A549 (cell line): Measurements from ENCODE around the gene ZNRF3. TPM values are rescaled to one million over a fixed set of nuclear protein-coding genes. Genes with fewer than 3 reads are reported as not detected.
"Not testable (repeated sequence)": the region's sequence is repeated elsewhere in the genome, so short reads cannot be mapped to it uniquely, and the experiment has no call there.

ENCODE experiments used
- ATAC-seq, 2 experiments: fragments of 200-7000 bp in 1 of 2; fragments of >200 bp in 1 of 2; cut with Nextera tagmentation in 1 of 2; cut with Tn5 transposase in 1 of 2; 3 replicates each; pipeline versions ENCODE4 v1.8.0 to v1.9.1; 2018 to 2020; ENCODE audit warnings: mild to moderate bottlenecking in 1 of 2, moderate library complexity in 1 of 2
- CTCF ChIA-PET: fragments of 300-600 bp; sonication (Branson Sonifier 250); formaldehyde crosslinking; extraction: SDS; loops from one replicate; lab custom pipeline; 2021; ENCODE audit warnings: antibody characterized with exemption, inconsistent platforms; lab: Yijun Ruan, JAX
- POLR2A ChIA-PET: fragments of 350-600 bp; formaldehyde crosslinking; extraction: SDS; loops from one replicate; lab custom pipeline; 2021; ENCODE audit warnings: antibody characterized with exemption, inconsistent platforms; lab: Yijun Ruan, JAX
- DNase-seq, 2 experiments: peaks; one replicate each; pipeline versions ENCODE4 v3.0.0 to v3.0.0-alpha.2; 2011 to 2016; ENCODE audit warnings: low read depth in 1 of 2, low spot score in 1 of 2
- FAIRE-seq: peaks from 2 replicates; lab custom pipeline; 2011; peaks lifted over from hg19 to GRCh38; lab: Jason Lieb, UNC
- H3K27ac ChIP-seq, 2 experiments: fragments of >200 bp; sonication (Bioruptor Twin); formaldehyde crosslinking; 3 replicates each; pipeline ENCODE4 v1.5.1; 2016 to 2017
- H3K4me1 ChIP-seq: fragments of >200 bp; sonication (Bioruptor Twin); formaldehyde crosslinking; 3 replicates; pipeline ENCODE4 v1.6.1; 2016
- H3K4me2 ChIP-seq: fragments of >200 bp; sonication (Bioruptor Twin); formaldehyde crosslinking; 3 replicates; pipeline ENCODE4 v1.6.1; 2016
- H3K4me3 ChIP-seq: fragments of >200 bp; sonication (Bioruptor Twin); formaldehyde crosslinking; 3 replicates; pipeline ENCODE4 v1.5.1; 2016
- H3K9me3 ChIP-seq: fragments of >200 bp; sonication (Bioruptor Twin); formaldehyde crosslinking; 3 replicates; pipeline ENCODE4 v1.6.1; 2016
- BHLHE40 ChIP-seq: IDR thresholded peaks from 2 replicates; pipeline ENCODE4 v1.6.1; 2012; ENCODE audit warnings: low read depth, low read length, inconsistent platforms
- CTCF ChIP-seq: fragments of >200 bp; sonication (Bioruptor Twin); formaldehyde crosslinking; IDR thresholded peaks from 3 replicates; pipeline ENCODE4 v1.5.1; 2016
- E2F6 ChIP-seq: IDR thresholded peaks from 2 replicates; pipeline ENCODE4 v1.6.1; 2012; ENCODE audit warnings: low read depth, borderline replicate concordance
- FOSL2 ChIP-seq, 2 experiments: fragments of 450-650 bp in 1 of 2; fragments of >200 bp in 1 of 2; sonication (Bioruptor Twin) in 1 of 2; formaldehyde crosslinking; IDR thresholded peaks; 2 replicates each; pipeline versions ENCODE4 v1.5.0 to v1.6.1; 2016 to 2020; ENCODE audit warnings: mild to moderate bottlenecking in 1 of 2, moderate library complexity in 1 of 2
- HDAC2 ChIP-seq: fragments of 200-600 bp; sonication (generic); IDR thresholded peaks from 2 replicates; pipeline ENCODE4 v1.6.1; 2016
- HOXA7 ChIP-seq: fragments of 250-450 bp; sonication (Bioruptor Pico); IDR thresholded peaks from 2 replicates; pipeline ENCODE4 v1.5.0; 2020; ENCODE audit warnings: mild to moderate bottlenecking, moderate library complexity
- HOXB13 ChIP-seq: fragments of 250-450 bp; sonication (Bioruptor Pico); IDR thresholded peaks from 2 replicates; pipeline ENCODE4 v1.5.0; 2020; ENCODE audit warnings: low read depth, mild to moderate bottlenecking, moderate library complexity
- JUNB ChIP-seq: fragments of >200 bp; sonication (Bioruptor Twin); formaldehyde crosslinking; IDR thresholded peaks from 2 replicates; pipeline ENCODE4 v1.6.1; 2016
- KDM5A ChIP-seq: fragments of 200-600 bp; sonication (generic); IDR thresholded peaks from 2 replicates; pipeline ENCODE4 v1.6.1; 2016; ENCODE audit warnings: antibody characterized with exemption, mild to moderate bottlenecking
- NR3C1 ChIP-seq: fragments of >200 bp; sonication (Bioruptor Twin); formaldehyde crosslinking; IDR thresholded peaks from 3 replicates; pipeline ENCODE4 v1.6.1; 2017
- PBX3 ChIP-seq: IDR thresholded peaks from 2 replicates; pipeline ENCODE4 v1.6.1; 2012
- PHF8 ChIP-seq: fragments of 200-600 bp; sonication (generic); IDR thresholded peaks from 2 replicates; pipeline ENCODE4 v1.6.1; 2016; ENCODE audit warnings: low read depth, mild to moderate bottlenecking, antibody characterized with exemption, moderate library complexity, borderline replicate concordance
- POLR2A ChIP-seq: IDR thresholded peaks from 2 replicates; pipeline ENCODE4 v1.6.1; 2012; ENCODE audit warnings: mild to moderate bottlenecking, low read length
- POLR2AphosphoS2 ChIP-seq: conservative IDR thresholded peaks from 2 replicates; pipeline ENCODE4 v1.6.1; 2012; ENCODE audit warnings: low read length, improper control_type of control experiment, inconsistent platforms
- RAD21 ChIP-seq, 2 experiments: fragments of >200 bp in 1 of 2; sonication (Bioruptor Twin) in 1 of 2; formaldehyde crosslinking in 1 of 2; IDR thresholded peaks in 1 of 2; conservative IDR thresholded peaks in 1 of 2; 2 replicates in 1 of 2; 3 replicates in 1 of 2; pipeline ENCODE4 v1.6.1; 2012 to 2018; ENCODE audit warnings: inconsistent platforms in 1 of 2
- REST ChIP-seq: fragments of 200-600 bp; sonication (generic); IDR thresholded peaks from 2 replicates; pipeline ENCODE4 v1.6.1; 2016; ENCODE audit warnings: antibody characterized with exemption, mild to moderate bottlenecking, moderate library complexity
- RFX5 ChIP-seq: fragments of 450-650 bp; IDR thresholded peaks from 2 replicates; pipeline ENCODE4 v1.7.1; 2014; ENCODE audit warnings: antibody characterized with exemption, mild to moderate bottlenecking, moderate library complexity
- SMC3 ChIP-seq: fragments of >200 bp; sonication (Bioruptor Twin); formaldehyde crosslinking; IDR thresholded peaks from 3 replicates; pipeline ENCODE4 v1.6.1; 2018; ENCODE audit warnings: inconsistent platforms
- USF2 ChIP-seq: fragments of 450-650 bp; IDR thresholded peaks from 2 replicates; pipeline ENCODE4 v1.6.1; 2014; ENCODE audit warnings: antibody characterized with exemption
- ZNF302 ChIP-seq: fragments of 250-450 bp; sonication (Bioruptor Pico); IDR thresholded peaks from 2 replicates; pipeline ENCODE4 v1.9.0; 2021; ENCODE audit warnings: inconsistent platforms, mild to moderate bottlenecking, moderate library complexity
- WGBS: methylation state at CpG from one replicate; pipeline ENCODE4 v1.1.6; 2017; ENCODE audit errors: missing lambda C conversion rate; 5-methylcytosine and 5-hydroxymethylcytosine counted together
- polyA plus RNA-seq, 4 experiments: library from polyadenylated mRNA; depleted of rRNA in 3 of 4; stranded (reverse); fragments of >200 nt; fragmentation: RNase III in 1 of 4; extraction: RNeasy Plus Mini Kit Qiagen cat#74134 plus additional on column Dnase treatment in 1 of 4; gene quantifications; 2 replicates in 3 of 4; 3 replicates in 1 of 4; pipeline ENCODE4 v1.2.3, GENCODE V29; 2011 to 2017

Gene ZNRF3
- polyA plus RNA-seq, 2 of the 4 experiments (the other 2 are of a cell fraction) = 4.6 to 6.9 TPM

GRCh38 chr22:29039684-29040083 lies 156.3 kb downstream of the ZNRF3 start:
- H3K9me3 ChIP-seq, ATAC-seq, FAIRE-seq, H3K4me3 ChIP-seq, H3K4me2 ChIP-seq, DNase-seq: not testable (repeated sequence)
- ChIA-PET POLR2A (interaction anchor here (0.7 to 1.9 kb wide), 2 partner anchors 8 to 156 kb away, joined by 6 to 8 read pairs; partner anchors contain the start of gene ZNRF3), CTCF (interaction anchor here (1.0 to 7.9 kb wide), 25 partner anchors 9 to 438 kb away, joined by 3 to 73 read pairs (median 6); partner anchors contain the start of gene ZNRF3)
- Histone ChIP-seq H3K27ac (peak overlapping the region; percentile 70 to 87), H3K4me1 (peaks cover 57% of the 10 kb centered on the region)
- WGBS = 100% methylated on average over 3 of the region's 4 CpGs

- WGBS = 27% methylated on average over 9 of the region's 9 CpGs
- FAIRE-seq = no peak
- peak overlapping the region; percentile 59 for H3K4me2 ChIP-seq
Measured at GRCh38 chr22:29040385-29041275, 157.3 kb downstream of the ZNRF3 start.

GRCh38 chr22:29041408-29041807 lies 158.0 kb downstream of the ZNRF3 start:
- DNase-seq = no peak
- Histone ChIP-seq H3K27ac (peak overlapping the region; percentile 70 to 87), H3K4me1 (peaks cover 58% of the 10 kb centered on the region), H3K9me3 (no peaks in the 10 kb centered on the region), H3K4me3 (no peak overlapping the region), H3K4me2 (peak overlapping the region; percentile 59)
- no peak for ATAC-seq
- no peak for FAIRE-seq
- 82% methylated on average over 2 of the region's 2 CpGs for WGBS
- ChIA-PET POLR2A (interaction anchor here (1.3 to 1.9 kb wide), 2 partner anchors 10 to 158 kb away, joined by 3 to 8 read pairs; partner anchors contain the start of gene ZNRF3), CTCF (interaction anchor here (0.9 to 7.9 kb wide), 25 partner anchors 8 to 440 kb away, joined by 3 to 73 read pairs (median 10); partner anchors contain the start of gene ZNRF3)
- TF ChIP-seq USF2 = no peak
- TF ChIP-seq E2F6 = no peak
- TF ChIP-seq RFX5 = no peak
- TF ChIP-seq POLR2AphosphoS2 = no peak
- TF ChIP-seq SMC3 = no peak
- TF ChIP-seq HOXB13 = no peak
- no peak for TF ChIP-seq POLR2A
- TF ChIP-seq KDM5A = no peak
- TF ChIP-seq REST = no peak
- no peak for TF ChIP-seq NR3C1
- TF ChIP-seq BHLHE40 = no peak
- TF ChIP-seq PHF8 = no peak
- TF ChIP-seq PBX3 = no peak
- no peak for TF ChIP-seq HDAC2
- TF ChIP-seq FOSL2 (IDR thresholded peaks at IDR 0.05) = no peak
- TF ChIP-seq FOSL2 (CRISPR knock-in tag; IDR thresholded peaks at IDR 0.05) = no peak
- no peak for TF ChIP-seq HOXA7 (CRISPR knock-in tag)

More at GRCh38 chr22:29040385-29041275, 157.3 kb downstream of the ZNRF3 start:
- peak; percentile 90 to 92 for ATAC-seq
- no peak overlapping the region for H3K4me3 ChIP-seq
- H3K4me1 ChIP-seq = peaks cover 63% of the 10 kb centered on the region
- CTCF ChIA-PET = interaction anchor here (0.5 to 7.9 kb wide), 50 partner anchors 8 to 439 kb away, joined by 3 to 73 read pairs (median 5); partner anchors contain the start of gene ZNRF3
- no peaks in the 10 kb centered on the region for H3K9me3 ChIP-seq
- peak overlapping the region; percentile 70 to 87 for H3K27ac ChIP-seq
- POLR2A ChIA-PET = interaction anchor here (0.7 to 1.9 kb wide), 3 partner anchors 9 to 157 kb away, joined by 3 to 8 read pairs (median 6); partner anchors contain the start of gene ZNRF3
- peak in 1 of 2 experiments; percentile 77 for DNase-seq
- peak; percentile 91 to 95 for TF ChIP-seq RAD21 (conservative IDR thresholded peaks at IDR 0.05 in 1 of 2, IDR thresholded peaks at IDR 0.05 in 1 of 2)
- peak; percentile 90 for TF ChIP-seq CTCF
- peak; percentile 88 for TF ChIP-seq SMC3
- TF ChIP-seq ZNF302 = no peak
- TF ChIP-seq JUNB = no peak
